Measurements from ENCODE around the gene GPR78. TPM values are rescaled to one million over a fixed set of nuclear protein-coding genes. Genes with fewer than 3 reads are reported as not detected.

The GPR78 gene
- total and polyA plus RNA-seq, 2 of the 13 experiments (the other 11 are each of a cell fraction or from before 2014, with no cell fraction given) = 0.01 to 0.07 TPM

DNA sequence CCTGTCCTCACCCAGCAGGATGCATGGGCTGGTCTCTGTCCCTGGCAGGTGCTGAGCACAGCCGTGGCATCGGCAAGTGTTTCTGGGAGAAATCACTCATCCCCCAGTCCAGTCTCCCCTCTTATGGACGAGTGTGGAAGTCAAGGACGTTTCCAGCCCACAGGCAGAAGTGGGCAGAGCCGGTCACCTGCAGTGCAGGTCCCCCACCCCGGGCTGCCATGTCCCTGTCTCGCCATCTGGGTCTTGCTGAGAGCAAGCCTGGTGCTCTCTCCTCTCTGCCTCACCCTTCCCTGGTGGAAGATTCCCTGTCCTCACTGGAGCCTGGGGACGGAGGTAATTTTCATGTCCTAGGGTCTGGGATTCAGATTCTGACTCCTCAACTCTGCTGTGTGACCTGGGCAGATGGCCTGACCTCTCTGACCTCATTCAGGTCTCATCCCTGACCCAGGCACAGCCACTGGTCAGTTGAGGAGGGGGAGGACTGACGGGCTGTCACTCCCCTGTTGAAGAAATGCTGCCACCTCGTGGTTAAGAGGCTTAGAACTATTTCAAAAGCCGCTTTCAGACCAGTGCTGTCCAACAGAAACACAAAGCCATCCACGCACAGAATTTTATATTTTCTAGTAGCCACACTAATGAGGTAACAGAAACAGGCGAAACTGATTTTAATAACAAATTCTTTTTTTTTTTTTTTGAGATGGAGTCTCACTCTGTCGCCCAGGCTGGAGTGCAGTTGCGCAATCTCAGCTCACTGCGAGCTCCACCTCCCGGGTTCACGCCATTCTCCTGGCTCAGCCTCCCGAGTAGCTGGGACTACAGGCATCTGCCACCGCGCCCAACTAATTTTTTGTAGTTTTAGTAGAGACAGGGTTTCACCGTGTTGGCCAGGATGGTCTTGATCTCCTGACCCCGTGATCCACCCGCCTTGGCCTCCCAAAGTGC, 14.2 kb downstream of the GPR78 start:
- no peaks in the 10 kb centered on the region for H3K36me3 ChIP-seq (replicated peaks in 1 of 2; ENCODE audit: control insufficient read depth in 1 of 2, insufficient read depth in 2 of 2, low read length in 2 of 2)
- H3K9ac ChIP-seq (ENCODE audit: insufficient read depth, low read depth, low read length) = no peak overlapping the region
- FAIRE-seq (peak; percentile 87), ATAC-seq (peak; percentile 69), DNase-seq (ENCODE audit: low spot score) (peak; percentile 75)
- 35% methylated on average over 19 of the region's 24 CpGs for WGBS (ENCODE audit: low lambda C conversion rate)
- H3K79me2 ChIP-seq (ENCODE audit: insufficient read depth, low read length) = no peaks in the 10 kb centered on the region
- no peak overlapping the region for H3K4me3 ChIP-seq (replicated peaks in 1 of 3; ENCODE audit: insufficient read depth in 1 of 3, low read depth in 2 of 3, low read length in 3 of 3)
- no peak overlapping the region for H2AFZ ChIP-seq (ENCODE audit: low read length)
- intact Hi-C loops (cut with micrococcal nuclease; ENCODE audit: unreplicated experiment) (loop anchor here (1.0 kb wide), 1 partner anchor 126 kb away; no protein-coding TSS in a partner anchor), in situ Hi-C loops (cut with HindIII; ENCODE audit: extremely low pct_ligation_motif_present, low pct_unique_long_range_greater_than_20kb) (loop anchor here (5.0 kb wide), 1 partner anchor 122 kb away; no protein-coding TSS in a partner anchor)
- no peak overlapping the region for H3K4me2 ChIP-seq (ENCODE audit: low read depth, low read length)
- H3K27me3 ChIP-seq (ENCODE audit: control insufficient read depth in 1 of 2, insufficient read depth in 2 of 2, low read length in 2 of 2) = peaks cover 12 to 53% of the 10 kb centered on the region in 2 experiments
- CTCF ChIA-PET (ENCODE audit: low intra/inter-chr PET ratio, low total read pairs) = interaction anchor here (2.8 kb wide), 1 partner anchor 126 kb away, joined by 19 read pairs; no protein-coding TSS in a partner anchor
- BruUV-seq (replicated peaks) = no TSS peak
- H3K27ac ChIP-seq (ENCODE audit: extremely low read length, insufficient read depth, low read length) = no peak overlapping the region
- peaks cover 5% of the 10 kb centered on the region; the same call in 1 of the 2 replicates for H4K20me1 ChIP-seq (ENCODE audit: insufficient read depth, low read length)
- peaks cover 23% of the 10 kb centered on the region for H3K4me1 ChIP-seq (ENCODE audit: insufficient read depth, low read length)
- no peaks in the 10 kb centered on the region for H3K9me3 ChIP-seq (ENCODE audit: low read length)
- POLR2A ChIA-PET = no interaction called here
- TF ChIP-seq SMC3 (IDR thresholded peaks at IDR 0.05; ENCODE audit: low read length) (peak; percentile 74), CEBPB (IDR thresholded peaks at IDR 0.05; ENCODE audit: borderline replicate concordance, low read depth, low read length) (peak; percentile 26; the same call in 1 of the 2 replicates), NR2F1 (CRISPR knock-in tag; IDR thresholded peaks at IDR 0.05) (peak in 1 of 2 experiments; percentile 52; a peak in 2 of 4 replicates), ZNF768 (CRISPR knock-in tag; IDR thresholded peaks at IDR 0.05) (peak; percentile 99), RAD21 (CRISPR knock-in tag; IDR thresholded peaks at IDR 0.05) (peak; percentile 64), GATAD2A (CRISPR knock-in tag; IDR thresholded peaks at IDR 0.05) (0 out of 2 replicates have a peak, but pooled peaks have one; percentile 27), ZMYM3 (CRISPR knock-in tag; IDR thresholded peaks at IDR 0.05) (peak; percentile 67; the same call in 1 of the 2 replicates), ZNF296 (CRISPR knock-in tag; conservative IDR thresholded peaks at IDR 0.05) (no peak), ZNF446 (CRISPR knock-in tag; IDR thresholded peaks at IDR 0.05) (no peak), NR2F6 (IDR thresholded peaks at IDR 0.05) (peak; percentile 42; the same call in 1 of the 2 replicates), NR2F6 (CRISPR knock-in tag; IDR thresholded peaks at IDR 0.05) (peak; percentile 70), SP5 (CRISPR knock-in tag; IDR thresholded peaks at IDR 0.05; ENCODE audit: borderline replicate concordance, low read depth) (no peak)
- TF ChIP-seq, protein P1, sequence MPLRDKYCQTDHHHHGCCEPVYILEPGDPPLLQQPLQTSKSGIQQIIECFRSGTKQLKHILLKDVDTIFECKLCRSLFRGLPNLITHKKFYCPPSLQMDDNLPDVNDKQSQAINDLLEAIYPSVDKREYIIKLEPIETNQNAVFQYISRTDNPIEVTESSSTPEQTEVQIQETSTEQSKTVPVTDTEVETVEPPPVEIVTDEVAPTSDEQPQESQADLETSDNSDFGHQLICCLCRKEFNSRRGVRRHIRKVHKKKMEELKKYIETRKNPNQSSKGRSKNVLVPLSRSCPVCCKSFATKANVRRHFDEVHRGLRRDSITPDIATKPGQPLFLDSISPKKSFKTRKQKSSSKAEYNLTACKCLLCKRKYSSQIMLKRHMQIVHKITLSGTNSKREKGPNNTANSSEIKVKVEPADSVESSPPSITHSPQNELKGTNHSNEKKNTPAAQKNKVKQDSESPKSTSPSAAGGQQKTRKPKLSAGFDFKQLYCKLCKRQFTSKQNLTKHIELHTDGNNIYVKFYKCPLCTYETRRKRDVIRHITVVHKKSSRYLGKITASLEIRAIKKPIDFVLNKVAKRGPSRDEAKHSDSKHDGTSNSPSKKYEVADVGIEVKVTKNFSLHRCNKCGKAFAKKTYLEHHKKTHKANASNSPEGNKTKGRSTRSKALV (CRISPR knock-in tag; IDR thresholded peaks at IDR 0.05) = no peak
- TF ChIP-seq, protein P2, sequence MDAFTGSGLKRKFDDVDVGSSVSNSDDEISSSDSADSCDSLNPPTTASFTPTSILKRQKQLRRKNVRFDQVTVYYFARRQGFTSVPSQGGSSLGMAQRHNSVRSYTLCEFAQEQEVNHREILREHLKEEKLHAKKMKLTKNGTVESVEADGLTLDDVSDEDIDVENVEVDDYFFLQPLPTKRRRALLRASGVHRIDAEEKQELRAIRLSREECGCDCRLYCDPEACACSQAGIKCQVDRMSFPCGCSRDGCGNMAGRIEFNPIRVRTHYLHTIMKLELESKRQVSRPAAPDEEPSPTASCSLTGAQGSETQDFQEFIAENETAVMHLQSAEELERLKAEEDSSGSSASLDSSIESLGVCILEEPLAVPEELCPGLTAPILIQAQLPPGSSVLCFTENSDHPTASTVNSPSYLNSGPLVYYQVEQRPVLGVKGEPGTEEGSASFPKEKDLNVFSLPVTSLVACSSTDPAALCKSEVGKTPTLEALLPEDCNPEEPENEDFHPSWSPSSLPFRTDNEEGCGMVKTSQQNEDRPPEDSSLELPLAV (CRISPR knock-in tag; conservative IDR thresholded peaks at IDR 0.05; ENCODE audit: low read depth) = no peak
- TF ChIP-seq, protein P3, sequence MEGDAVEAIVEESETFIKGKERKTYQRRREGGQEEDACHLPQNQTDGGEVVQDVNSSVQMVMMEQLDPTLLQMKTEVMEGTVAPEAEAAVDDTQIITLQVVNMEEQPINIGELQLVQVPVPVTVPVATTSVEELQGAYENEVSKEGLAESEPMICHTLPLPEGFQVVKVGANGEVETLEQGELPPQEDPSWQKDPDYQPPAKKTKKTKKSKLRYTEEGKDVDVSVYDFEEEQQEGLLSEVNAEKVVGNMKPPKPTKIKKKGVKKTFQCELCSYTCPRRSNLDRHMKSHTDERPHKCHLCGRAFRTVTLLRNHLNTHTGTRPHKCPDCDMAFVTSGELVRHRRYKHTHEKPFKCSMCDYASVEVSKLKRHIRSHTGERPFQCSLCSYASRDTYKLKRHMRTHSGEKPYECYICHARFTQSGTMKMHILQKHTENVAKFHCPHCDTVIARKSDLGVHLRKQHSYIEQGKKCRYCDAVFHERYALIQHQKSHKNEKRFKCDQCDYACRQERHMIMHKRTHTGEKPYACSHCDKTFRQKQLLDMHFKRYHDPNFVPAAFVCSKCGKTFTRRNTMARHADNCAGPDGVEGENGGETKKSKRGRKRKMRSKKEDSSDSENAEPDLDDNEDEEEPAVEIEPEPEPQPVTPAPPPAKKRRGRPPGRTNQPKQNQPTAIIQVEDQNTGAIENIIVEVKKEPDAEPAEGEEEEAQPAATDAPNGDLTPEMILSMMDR (CRISPR knock-in tag; IDR thresholded peaks at IDR 0.05) = peak; percentile 76
- TF ChIP-seq, protein P4, sequence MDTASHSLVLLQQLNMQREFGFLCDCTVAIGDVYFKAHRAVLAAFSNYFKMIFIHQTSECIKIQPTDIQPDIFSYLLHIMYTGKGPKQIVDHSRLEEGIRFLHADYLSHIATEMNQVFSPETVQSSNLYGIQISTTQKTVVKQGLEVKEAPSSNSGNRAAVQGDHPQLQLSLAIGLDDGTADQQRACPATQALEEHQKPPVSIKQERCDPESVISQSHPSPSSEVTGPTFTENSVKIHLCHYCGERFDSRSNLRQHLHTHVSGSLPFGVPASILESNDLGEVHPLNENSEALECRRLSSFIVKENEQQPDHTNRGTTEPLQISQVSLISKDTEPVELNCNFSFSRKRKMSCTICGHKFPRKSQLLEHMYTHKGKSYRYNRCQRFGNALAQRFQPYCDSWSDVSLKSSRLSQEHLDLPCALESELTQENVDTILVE (CRISPR knock-in tag; IDR thresholded peaks at IDR 0.05) = no peak
